Activated CD8-positive, alpha-beta T cell treated with anti-CD3 and anti-CD28 coated beads, Interleukin-2, amount 10 ng/mL, durations not matched to agents 7 days and 5 days (primary cell): ENCODE data around the gene KIAA0930. TPM values are rescaled to one million over a fixed set of nuclear protein-coding genes. Genes with fewer than 3 reads are reported as not detected.

Source experiments
- ATAC-seq: fragments of 150-1000 bp; cut with Tn5 transposase; one replicate; pipeline ENCODE4 v1.10.0; 2021; ENCODE audit warnings: moderate library complexity
- CTCF ChIA-PET: fragments of 350-600 bp; sonication (Branson Sonifier 250); formaldehyde crosslinking; loops from one replicate; lab custom pipeline; 2021; ENCODE audit warnings: antibody characterized with exemption; lab: Charles Lee
- POLR2A ChIA-PET: fragments of 350-600 bp; sonication (Branson Sonifier 250); formaldehyde crosslinking; loops from one replicate; lab custom pipeline; 2021; ENCODE audit warnings: antibody characterized with exemption; lab: Charles Lee
- DNase-seq: peaks from one replicate; pipeline ENCODE4 v3.0.0-alpha.2; 2020
- H3K27ac Mint-ChIP-seq: one replicate; pipeline ENCODE4 v1.8.0; 2021; ENCODE audit warnings: mild to moderate bottlenecking, mixed read lengths
- H3K27me3 Mint-ChIP-seq: one replicate; pipeline ENCODE4 v1.8.0; 2021; ENCODE audit warnings: low read depth, mixed read lengths
- H3K36me3 Mint-ChIP-seq: one replicate; pipeline ENCODE4 v1.8.0; 2021; ENCODE audit warnings: low read depth, mixed read lengths
- H3K4me1 Mint-ChIP-seq: one replicate; pipeline ENCODE4 v1.8.0; 2021; ENCODE audit warnings: low read depth, mixed read lengths
- H3K4me3 Mint-ChIP-seq: one replicate; pipeline ENCODE4 v1.8.0; 2021; ENCODE audit warnings: mild to moderate bottlenecking, mixed read lengths
- H3K9me3 Mint-ChIP-seq: one replicate; pipeline ENCODE4 v1.8.0; 2022; ENCODE audit warnings: mixed read lengths; ENCODE audit not compliant: insufficient read depth
- microRNA-seq: library from miRNA; unstranded; fragments of <30 nt; microRNA quantifications from one replicate; pipeline ENCODE4 v1.2.0, GENCODE V29; 2022
- total RNA-seq, 2 experiments: library from RNA; stranded (reverse); gene quantifications; one replicate each; pipeline ENCODE4 v1.2.3, GENCODE V29; 2021

KIAA0930 gene
- total RNA-seq, 2 experiments from 2014 or later: 48.5 to 52.4 TPM

DNA sequence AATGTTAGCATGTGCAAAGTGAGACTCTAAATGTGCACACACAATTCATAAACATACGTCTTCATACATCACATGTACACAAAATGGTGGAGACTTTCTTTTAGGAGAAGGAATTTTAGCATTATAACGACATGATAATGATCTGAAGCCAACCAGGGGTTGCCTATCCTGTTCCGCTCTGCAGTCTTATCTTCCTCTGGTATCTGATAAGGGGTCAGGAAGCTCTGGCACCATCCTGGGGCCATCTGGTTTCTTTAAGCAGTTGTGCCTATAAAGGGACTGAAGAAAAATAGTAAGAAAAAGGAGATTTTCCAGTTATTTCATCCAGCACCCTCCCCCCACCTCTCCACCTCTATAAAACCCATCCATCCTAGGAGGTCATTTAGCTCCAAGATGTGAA, 82.8 kb downstream of the KIAA0930 start:
- ATAC-seq (no peak), DNase-seq (no peak)
- no peak overlapping the region for H3K4me3 Mint-ChIP-seq
- H3K9me3 Mint-ChIP-seq: no peaks in the 10 kb centered on the region
- ChIA-PET CTCF (no interaction called here), POLR2A (no interaction called here)
- peaks cover 37% of the 10 kb centered on the region for H3K4me1 Mint-ChIP-seq
- H3K27me3 Mint-ChIP-seq: no peaks in the 10 kb centered on the region
- H3K36me3 Mint-ChIP-seq: peaks cover 21% of the 10 kb centered on the region
- H3K27ac Mint-ChIP-seq: no peak overlapping the region

DNA sequence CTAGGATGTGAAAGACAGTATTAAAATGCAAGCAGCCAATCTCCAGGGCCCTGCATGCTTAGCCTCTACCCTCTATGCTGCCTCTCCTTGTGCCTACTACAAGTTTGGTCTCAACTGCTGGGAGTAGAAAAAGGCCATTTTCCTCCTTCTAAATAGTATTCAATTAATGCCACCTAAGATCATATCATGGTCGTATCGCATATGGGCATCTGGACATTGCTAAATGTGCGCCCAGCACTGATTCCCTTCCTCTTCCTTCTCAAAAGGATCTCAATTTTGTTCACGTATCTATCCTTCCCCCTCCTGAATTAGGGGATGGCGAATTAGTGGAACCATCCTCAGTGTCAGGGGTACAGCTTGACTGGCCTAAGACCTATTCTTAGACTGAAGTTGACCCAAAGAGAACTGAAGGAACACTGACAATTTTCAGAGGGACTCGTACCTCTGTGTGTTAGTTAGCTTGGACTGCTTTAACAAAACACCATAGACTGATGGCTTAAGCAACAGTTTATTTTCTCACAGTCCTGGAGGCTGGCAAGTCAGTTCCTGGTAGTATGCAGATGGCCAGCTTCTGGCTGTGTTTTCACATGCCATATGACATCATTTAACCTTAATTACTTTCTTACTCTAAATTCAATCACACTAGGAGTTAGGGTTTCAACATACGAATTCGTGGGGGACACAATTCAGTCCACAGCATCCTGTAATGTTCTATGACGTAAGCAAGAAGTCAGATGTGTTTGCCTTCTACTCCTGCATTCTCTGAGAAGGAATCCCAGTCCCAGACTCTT, 85.4 kb downstream of the KIAA0930 start:
- H3K27ac Mint-ChIP-seq: no peak overlapping the region
- H3K4me1 Mint-ChIP-seq: peaks cover 21% of the 10 kb centered on the region
- H3K36me3 Mint-ChIP-seq: peaks cover 21% of the 10 kb centered on the region
- no peaks in the 10 kb centered on the region for H3K9me3 Mint-ChIP-seq
- DNase-seq (no peak), ATAC-seq (no peak)
- POLR2A ChIA-PET: no interaction called here
- H3K4me3 Mint-ChIP-seq: no peak overlapping the region
- CTCF ChIA-PET: no interaction called here
- no peaks in the 10 kb centered on the region for H3K27me3 Mint-ChIP-seq

DNA sequence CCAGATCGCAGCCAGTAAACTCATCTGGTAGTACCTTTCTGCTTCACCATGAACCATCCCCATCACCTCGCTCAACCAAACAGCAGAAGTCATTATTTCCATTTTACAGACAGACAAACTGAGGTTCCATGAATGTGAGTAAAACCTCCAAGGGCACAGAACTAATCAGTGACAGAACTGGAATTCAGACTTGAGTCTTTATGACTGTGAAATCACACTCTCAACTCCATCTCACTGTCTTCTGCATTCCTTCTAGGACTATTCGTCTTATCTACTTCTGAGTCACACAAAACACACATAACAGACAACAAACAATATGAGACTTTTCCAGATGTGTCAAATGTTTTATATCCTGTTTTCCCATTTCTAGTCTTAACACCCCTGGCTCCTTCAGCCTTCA, 86.3 kb downstream of the KIAA0930 start:
- peaks cover 13% of the 10 kb centered on the region for H3K4me1 Mint-ChIP-seq
- no peak overlapping the region for H3K4me3 Mint-ChIP-seq
- H3K27ac Mint-ChIP-seq: no peak overlapping the region
- no peak for DNase-seq
- H3K27me3 Mint-ChIP-seq: no peaks in the 10 kb centered on the region
- ChIA-PET POLR2A (interaction anchor here (3.9 kb wide), 1 partner anchor 9 kb away, joined by 15 read pairs; the partner anchor contains the start of gene NUP50), CTCF (interaction anchor here (0.6 kb wide), 1 partner anchor 149 kb away, joined by 3 read pairs; no protein-coding TSS in a partner anchor)
- no peaks in the 10 kb centered on the region for H3K9me3 Mint-ChIP-seq
- ATAC-seq: no peak
- peaks cover 23% of the 10 kb centered on the region for H3K36me3 Mint-ChIP-seq

GRCh38 chr22:45151503-45151902, 89.2 kb downstream of the KIAA0930 start:
- no peaks in the 10 kb centered on the region for H3K9me3 Mint-ChIP-seq
- H3K27me3 Mint-ChIP-seq: no peaks in the 10 kb centered on the region
- H3K4me3 Mint-ChIP-seq: no peak overlapping the region
- H3K4me1 Mint-ChIP-seq: peaks cover 4% of the 10 kb centered on the region
- POLR2A ChIA-PET: interaction anchor here (0.6 to 3.9 kb wide), 2 partner anchors 12 to 30 kb away, joined by 3 to 15 read pairs; partner anchors contain the start of gene NUP50
- DNase-seq: no peak
- no peak for ATAC-seq
- peaks cover 19% of the 10 kb centered on the region for H3K36me3 Mint-ChIP-seq
- H3K27ac Mint-ChIP-seq: no peak overlapping the region
- CTCF ChIA-PET: interaction anchor here (0.8 kb wide), 1 partner anchor 12 kb away, joined by 3 read pairs; the partner anchor contains the start of gene NUP50

DNA sequence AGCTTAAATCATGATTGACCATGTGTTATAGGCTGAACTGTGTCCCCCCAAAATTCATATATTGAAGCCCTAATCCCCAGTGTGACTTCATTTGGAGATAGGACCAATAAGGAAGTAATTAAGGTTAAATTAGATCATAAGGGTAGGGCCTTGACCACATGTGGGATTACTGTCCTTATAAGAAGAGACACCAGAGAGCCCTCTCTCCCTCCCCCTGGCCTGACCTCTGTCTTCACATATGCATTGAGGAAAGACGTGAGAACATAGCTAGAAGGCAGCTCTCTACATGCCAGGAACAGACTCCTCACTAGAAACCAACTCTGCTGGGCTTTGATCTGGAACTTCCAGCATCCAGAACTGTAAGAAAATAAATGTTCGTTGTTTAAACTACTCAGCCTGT, 90.6 kb downstream of the KIAA0930 start:
- POLR2A ChIA-PET: no interaction called here
- Mint-ChIP-seq H3K4me3 (no peak overlapping the region), H3K36me3 (peaks cover 20% of the 10 kb centered on the region), H3K27me3 (no peaks in the 10 kb centered on the region), H3K4me1 (peaks cover 4% of the 10 kb centered on the region), H3K27ac (no peak overlapping the region), H3K9me3 (no peaks in the 10 kb centered on the region)
- ATAC-seq: no peak
- CTCF ChIA-PET: no interaction called here
- no peak for DNase-seq

GRCh38 chr22:45149671-45150070, 91.0 kb downstream of the KIAA0930 start:
- Mint-ChIP-seq H3K4me1 (peaks cover 4% of the 10 kb centered on the region), H3K9me3 (no peaks in the 10 kb centered on the region), H3K4me3 (no peak overlapping the region), H3K27ac (no peak overlapping the region), H3K36me3 (peaks cover 20% of the 10 kb centered on the region), H3K27me3 (no peaks in the 10 kb centered on the region)
- ChIA-PET CTCF (no interaction called here), POLR2A (no interaction called here)
- DNase-seq: no peak
- ATAC-seq: no peak

- no peaks in the 10 kb centered on the region for H3K27me3 Mint-ChIP-seq
- POLR2A ChIA-PET: no interaction called here
Observed at GRCh38 chr22:45144916-45145315, 95.8 kb downstream of the KIAA0930 start.

GRCh38 chr22:45142376-45142775, 98.3 kb downstream of the KIAA0930 start:
- CTCF ChIA-PET: no interaction called here
- Mint-ChIP-seq H3K27ac (no peak overlapping the region), H3K36me3 (peaks cover 19% of the 10 kb centered on the region), H3K4me3 (no peak overlapping the region), H3K27me3 (no peaks in the 10 kb centered on the region), H3K4me1 (no peaks in the 10 kb centered on the region), H3K9me3 (peaks cover 4% of the 10 kb centered on the region)
- no peak for DNase-seq
- ATAC-seq: no peak
- POLR2A ChIA-PET: no interaction called here

More at GRCh38 chr22:45144916-45145315, 95.8 kb downstream of the KIAA0930 start:
- no peaks in the 10 kb centered on the region for H3K4me1 Mint-ChIP-seq
- CTCF ChIA-PET: no interaction called here
- ATAC-seq: no peak
- peaks cover 20% of the 10 kb centered on the region for H3K36me3 Mint-ChIP-seq
- no peak overlapping the region for H3K27ac Mint-ChIP-seq
- no peak overlapping the region for H3K4me3 Mint-ChIP-seq
- DNase-seq: no peak
- no peaks in the 10 kb centered on the region for H3K9me3 Mint-ChIP-seq

Small RNAs within 50 kb of the gene (microRNA-seq; reads per million reads assigned to microRNA genes)
- 8.0 reads per million, percentile 17 among the genes with 10 or more reads in this experiment for gene MIR1249

Other genes with a start within 250 kb of the KIAA0930 start
- gene PHF21B, start 230.9 kb downstream of the KIAA0930 start, total RNA-seq: under 1 TPM in 1 of 2 experiments, not detected in 1; 0.68 TPM
- 100 to 1,000 TPM; 161 to 167 TPM for gene NUP50, start 77.0 kb downstream of the KIAA0930 start, total RNA-seq
- gene UPK3A, start 44.1 kb upstream of the KIAA0930 start, total RNA-seq: not detected
- gene FAM118A, start 69.0 kb upstream of the KIAA0930 start, total RNA-seq: 10 to 100 TPM; 50.6 to 50.7 TPM
- gene SMC1B, start 172.7 kb upstream of the KIAA0930 start, total RNA-seq: 1 to 10 TPM; 1.6 to 2.1 TPM
- 10 to 100 TPM; 13.4 to 13.5 TPM for gene RIBC2, start 172.8 kb upstream of the KIAA0930 start, total RNA-seq